HG03342 (cell line): ENCODE data around the gene RNF17.

Experiments used
- ATAC-seq: cut with Tn5 transposase; IDR thresholded peaks from one replicate; pipeline ENCODE4 v1.9.1; 2021; ENCODE audit warnings: mild to moderate bottlenecking, moderate library complexity; ENCODE audit not compliant: unreplicated experiment

RNF17 gene

DNA sequence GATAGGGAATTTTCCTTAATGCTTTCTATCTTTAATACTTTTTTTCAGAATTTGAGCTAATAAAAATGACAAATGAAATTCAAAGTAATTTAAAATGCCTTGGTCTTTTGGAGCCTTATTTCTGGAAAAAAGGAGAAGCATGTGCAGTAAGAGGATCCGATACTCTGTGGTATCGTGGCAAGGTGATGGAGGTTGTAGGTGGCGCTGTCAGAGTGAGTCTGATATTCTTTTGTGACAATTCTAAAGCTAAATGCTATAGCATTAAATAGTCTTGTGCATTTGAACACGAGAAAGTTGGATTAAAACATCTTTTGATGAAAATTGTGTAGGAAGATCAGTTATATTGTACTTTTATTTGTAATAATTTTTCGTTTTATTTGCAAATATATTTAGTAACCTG, 95.0 kb downstream of the RNF17 start:
- no peak for ATAC-seq

DNA sequence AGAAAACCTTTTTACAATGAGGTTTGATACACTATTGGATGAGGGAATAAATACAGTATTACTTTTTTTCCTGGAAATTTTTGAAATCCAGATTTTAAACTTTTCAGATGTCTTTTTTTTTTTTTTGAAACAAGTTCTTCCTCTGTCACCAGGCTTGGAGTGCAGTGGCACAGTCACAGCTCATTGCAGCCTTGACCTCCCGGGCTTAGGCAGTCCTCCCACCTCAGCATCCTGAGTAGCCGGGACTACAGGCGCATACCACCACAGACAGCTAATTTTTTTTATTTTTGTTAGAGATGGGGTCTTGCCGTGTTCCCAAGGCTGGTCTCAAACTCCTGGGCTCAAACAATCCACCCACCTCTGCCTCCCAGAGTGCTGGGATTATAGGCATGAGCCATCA, 96.8 kb downstream of the RNF17 start:
- ATAC-seq = no peak

- ATAC-seq = no peak
Measured at GRCh38 chr13:24861617-24862362, 97.8 kb downstream of the RNF17 start.

GRCh38 chr13:24863748-24864540, 100.0 kb downstream of the RNF17 start:
- no peak for ATAC-seq

DNA sequence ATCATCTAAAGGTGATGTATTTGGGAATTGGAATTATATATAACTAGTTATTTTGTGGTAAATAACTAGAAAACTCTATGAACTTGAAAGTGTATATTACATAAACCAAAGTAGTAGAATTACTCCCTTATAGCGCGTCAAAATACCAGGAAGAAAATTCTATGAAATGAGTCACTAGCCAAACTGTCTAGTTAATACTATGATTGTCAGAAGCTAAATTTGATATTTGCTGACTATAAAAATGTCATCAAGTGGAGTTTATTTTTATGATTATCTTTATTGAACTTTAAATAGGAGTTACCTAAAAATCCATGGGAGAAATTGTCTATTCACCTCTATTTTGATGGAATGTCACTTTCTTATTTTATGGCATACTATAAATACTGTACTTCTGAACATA, 100.6 kb downstream of the RNF17 start:
- no peak for ATAC-seq

- no peak for ATAC-seq
Measured at GRCh38 chr13:24865163-24865953, 101.4 kb downstream of the RNF17 start.

DNA sequence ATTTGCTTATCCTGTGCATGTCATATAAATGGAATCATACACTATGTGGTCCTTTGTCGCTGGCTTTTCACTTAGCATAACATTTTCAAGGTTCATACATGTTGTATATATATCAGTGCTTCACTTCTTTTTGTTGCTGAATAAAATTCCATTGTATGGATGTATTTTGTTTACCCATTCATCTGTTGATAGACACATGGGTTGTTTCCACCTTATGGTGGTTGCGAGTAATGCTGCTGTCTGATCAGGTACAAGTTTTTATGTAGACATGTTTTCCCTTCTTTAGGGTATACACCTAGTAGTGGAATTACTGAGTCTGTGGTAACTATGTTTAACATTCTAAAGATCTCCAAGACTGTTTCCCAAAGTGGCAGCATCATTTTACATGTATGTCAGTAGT, 102.5 kb downstream of the RNF17 start:
- no peak for ATAC-seq

GRCh38 chr13:24868874-24869273, 104.9 kb downstream of the RNF17 start:
- no peak for ATAC-seq

DNA sequence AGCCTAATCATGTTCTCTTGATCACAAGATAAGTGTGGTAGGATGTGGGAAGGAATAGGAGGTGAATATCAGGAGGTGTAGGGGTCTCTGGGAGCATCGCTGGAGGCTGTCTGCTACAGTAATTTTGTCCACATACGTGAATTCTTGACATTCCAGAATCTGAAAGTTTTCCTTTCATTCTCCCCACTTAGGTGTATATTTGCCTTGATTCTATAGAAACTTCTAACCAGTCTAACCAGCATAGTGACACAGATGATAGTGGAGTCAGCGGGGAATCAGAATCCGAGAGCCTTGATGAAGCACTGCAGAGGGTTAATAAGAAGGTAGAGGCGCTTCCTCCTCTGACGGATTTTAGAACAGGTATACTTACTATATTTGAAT, 106.4 kb downstream of the RNF17 start:
- ATAC-seq = no peak

DNA sequence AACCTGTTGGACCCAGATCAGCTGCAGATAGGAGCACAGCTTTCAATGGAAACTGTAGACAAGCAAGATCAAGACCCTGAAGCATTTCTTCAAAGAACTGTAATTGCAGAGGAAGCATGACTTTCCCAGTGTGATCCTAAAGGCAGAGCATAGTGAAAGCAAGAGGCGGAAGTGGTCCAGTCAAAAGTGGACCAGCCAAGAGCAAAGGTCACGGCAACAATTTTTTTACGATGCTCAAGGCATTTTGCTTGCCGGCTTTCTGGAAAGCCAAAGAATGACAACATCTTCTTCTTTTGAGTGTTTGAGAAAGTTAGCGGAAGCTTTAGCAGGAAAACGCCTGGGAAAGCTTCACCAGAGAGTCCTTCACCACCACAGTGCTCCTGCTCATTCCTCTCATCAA, 111.6 kb downstream of the RNF17 start:
- ATAC-seq = no peak

DNA sequence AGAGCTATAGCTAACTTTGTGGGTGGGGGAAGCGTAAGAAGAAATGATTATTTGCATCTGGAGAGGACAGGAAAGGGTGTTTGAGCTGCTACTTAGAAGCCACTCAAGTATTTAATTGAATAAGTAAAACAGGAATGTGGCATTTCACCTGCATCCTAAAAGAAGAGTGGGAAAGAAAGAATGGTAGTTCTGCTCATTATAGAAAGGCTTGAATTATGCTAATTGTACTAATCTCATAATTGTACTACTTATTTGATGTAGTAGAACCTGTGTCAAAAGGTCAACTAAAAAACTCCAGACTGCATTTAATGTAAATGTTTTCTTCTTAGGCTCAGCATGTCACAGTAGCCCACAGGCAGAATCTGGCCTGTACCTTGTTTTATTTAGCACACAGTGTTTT, 113.6 kb downstream of the RNF17 start:
- no peak for ATAC-seq

DNA sequence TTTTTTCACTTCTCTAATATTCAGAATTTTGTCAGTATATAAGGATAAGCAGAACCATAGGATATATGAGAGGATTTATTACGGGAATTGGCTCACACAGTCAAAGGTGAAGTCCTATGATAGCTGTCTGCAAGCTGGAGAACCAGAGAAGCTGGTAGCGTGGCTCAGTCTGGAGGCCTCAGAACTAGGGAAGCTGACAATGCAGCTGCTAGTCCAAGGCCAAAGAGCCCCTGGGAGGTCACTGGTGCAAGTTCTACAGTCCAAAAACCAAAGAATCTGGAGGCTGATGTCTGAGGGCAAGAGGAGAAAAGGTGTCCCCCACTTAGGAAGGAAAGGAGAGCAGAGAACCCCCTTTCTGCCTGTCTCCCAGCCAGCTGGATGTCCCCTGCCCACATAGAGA, 114.4 kb downstream of the RNF17 start:
- no peak for ATAC-seq

GRCh38 chr13:24882665-24883064, 118.7 kb downstream of the RNF17 start:
- no peak for ATAC-seq

- no peak for ATAC-seq
Measured at GRCh38 chr13:24887759-24888158, 123.8 kb downstream of the RNF17 start.

DNA sequence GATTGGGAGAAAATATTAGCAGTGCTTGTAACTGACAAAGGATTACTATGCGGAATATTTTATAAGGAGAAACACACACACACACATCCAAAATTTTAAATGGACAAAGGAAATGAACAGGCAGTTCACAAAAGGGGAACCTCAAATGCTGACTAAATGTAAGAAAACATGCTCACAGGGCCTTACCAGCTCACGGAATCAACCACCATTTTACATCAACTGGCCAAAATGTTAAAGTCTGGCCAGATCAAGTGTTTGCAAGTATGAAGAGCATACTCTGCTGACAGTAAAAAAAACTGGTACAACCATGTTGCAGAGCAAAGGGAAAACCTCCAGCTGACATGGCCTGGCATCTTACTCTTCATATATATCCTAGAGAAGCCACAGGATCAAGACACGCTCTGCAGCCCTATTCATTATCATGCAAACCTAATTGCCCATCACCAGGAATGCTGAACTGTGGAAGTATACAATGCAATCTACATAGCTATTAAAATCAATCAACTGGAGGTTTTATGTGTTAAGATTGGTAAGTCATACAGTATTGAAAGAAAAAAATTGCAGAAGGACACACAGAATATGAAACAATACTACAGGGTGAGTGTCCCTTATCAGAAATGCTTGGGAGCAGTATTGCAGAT, 124.4 kb downstream of the RNF17 start:
- ATAC-seq = no peak

DNA sequence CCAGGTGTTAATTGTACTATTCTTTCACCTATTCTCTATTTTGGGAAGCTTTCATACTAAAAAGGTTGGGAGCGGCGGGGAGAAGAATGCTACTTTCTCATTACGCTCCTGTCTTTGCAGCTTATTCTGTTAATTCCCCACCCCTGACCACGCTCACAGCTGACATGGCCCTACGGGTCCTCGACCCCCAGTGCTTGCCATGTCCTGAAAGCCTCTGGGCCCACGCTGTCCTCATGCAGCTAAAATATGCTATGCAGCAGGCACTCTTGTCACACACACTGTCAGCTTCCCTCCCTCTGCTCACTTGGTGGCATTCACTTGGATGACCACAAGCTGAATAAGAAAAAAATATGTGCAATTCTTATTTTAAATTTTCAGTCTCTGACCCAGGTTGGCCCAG, 126.3 kb downstream of the RNF17 start:
- ATAC-seq = no peak

DNA sequence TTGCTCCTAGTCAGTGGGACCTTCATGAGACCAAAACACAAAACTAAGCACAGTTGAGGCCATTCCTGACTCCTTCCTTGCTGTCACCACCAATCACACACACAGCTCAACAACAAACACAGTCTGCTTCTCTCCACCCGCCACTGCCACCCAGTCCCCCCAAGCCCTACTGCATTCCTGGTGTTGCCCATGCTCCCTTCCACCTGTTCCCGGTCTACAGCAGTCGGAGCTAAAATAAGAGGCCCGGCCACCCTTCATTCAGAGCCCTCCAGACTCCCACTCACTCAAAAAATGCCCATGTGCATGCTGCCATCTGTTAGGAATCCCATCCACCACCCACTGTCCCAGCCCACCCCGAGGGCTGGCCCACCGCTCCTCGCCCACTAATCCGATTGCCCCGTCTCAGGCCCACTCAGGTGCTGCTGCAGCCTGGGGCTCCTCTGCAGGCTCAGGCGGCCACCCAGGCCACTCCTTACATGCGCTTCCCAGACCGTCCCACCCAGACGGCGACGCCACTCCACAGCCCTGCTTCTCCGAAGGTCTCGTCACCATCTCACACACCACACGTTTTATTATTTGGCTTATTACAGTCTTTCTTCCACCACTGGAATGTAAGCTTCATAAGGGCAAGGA, 127.6 kb downstream of the RNF17 start:
- no peak for ATAC-seq

DNA sequence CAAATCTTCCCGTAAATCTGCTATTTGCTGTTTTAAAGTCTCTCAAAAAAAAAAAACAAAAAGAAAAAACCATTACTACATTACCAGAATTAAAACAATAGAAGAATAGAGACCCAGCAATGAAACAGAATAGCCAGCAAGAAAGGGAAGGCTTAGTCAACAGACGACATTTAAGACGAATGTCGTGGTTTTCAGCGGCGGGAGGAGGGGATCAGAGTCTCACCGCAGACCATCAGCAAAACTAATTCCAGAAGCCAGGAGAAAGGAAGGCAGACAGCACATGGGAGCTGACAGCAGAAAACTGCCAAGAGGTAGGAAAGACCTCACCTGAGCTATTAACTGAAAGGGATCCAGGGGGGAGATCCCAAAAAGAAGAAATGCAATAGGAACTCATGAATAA, 128.9 kb downstream of the RNF17 start:
- ATAC-seq = no peak

DNA sequence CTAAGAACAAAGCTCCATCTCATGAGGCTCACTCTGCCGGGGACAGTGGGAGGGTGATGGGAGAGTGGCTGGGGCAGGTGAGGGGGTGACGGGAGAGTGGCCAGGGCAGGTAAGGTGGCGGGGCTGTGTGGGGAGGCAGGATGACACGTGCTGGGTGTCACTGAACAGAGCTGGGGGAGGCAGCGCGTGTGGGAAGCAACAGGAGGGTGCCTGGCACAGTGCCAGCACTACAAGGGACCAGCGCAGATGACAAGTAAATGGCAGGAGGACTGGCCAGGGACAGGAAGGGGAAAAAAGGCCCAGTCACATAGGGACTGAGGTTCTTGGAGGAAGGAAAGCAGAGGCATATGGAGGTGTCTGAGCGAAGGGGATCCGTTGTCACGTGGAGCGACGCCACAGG, 129.9 kb downstream of the RNF17 start:
- ATAC-seq = no peak

DNA sequence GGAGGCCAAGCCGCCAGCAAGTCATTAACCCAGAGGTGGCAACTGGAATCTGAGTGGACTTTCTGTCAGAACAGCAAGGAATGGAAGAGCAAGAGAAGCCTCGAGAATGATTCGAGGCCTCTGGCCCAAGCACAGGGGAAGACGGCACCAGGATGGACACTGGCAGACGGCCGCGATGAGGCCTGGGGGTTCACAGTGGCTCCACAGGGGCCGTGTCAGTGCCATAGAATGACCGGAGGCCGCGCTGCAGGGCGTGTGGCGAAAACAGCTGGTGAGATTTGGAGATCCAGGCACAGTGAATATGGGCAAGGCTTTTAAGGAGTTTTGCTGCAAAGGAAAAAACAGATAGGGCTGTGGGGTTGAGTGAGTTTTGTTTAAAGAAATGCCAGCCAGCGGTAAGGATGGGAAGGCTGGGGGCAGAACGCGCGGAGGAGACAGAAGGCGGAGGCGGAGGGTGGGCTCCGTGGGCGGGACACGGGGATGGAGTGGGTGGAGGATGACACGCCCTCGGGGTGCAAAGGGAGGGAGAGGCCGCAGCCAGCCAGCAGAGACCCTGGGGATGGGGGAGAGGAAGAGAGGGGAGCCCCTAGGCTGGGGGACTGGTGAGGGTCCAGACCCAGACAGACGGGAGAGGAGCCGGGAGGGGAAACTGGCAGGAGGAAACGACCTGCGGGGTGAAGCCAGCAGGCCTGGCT, 130.5 kb downstream of the RNF17 start:
- ATAC-seq = no peak
